ENCODE results near the gene DCHS2.

Gene DCHS2

GRCh38 chr4:154491341-154492271 is at the start of gene DCHS2:
DCHS2 (minus strand) TSS chr4:154491799; CDS start chr4:154491355, 444 bp downstream.
- no peak for TF ChIP-seq CTCF (conservative IDR thresholded peaks at IDR 0.05; ENCODE audit: low read depth)
- ChIA-PET POLR2A (ENCODE audit: low non-redundant PET) (no interaction called here), CTCF (interaction anchor here (1.5 kb wide), 1 partner anchor 15 kb away, joined by 6 read pairs; no protein-coding TSS in a partner anchor)
- DNase-seq (ENCODE audit: low spot score), result peak; percentile 36
- H3K27ac ChIP-seq, result no peak within 1 kb of the TSS

- no peak overlapping the region for H3K27ac ChIP-seq
- POLR2A ChIA-PET (ENCODE audit: low non-redundant PET), result no interaction called here
- no peak for DNase-seq (ENCODE audit: low spot score)
- no peak for TF ChIP-seq CTCF (conservative IDR thresholded peaks at IDR 0.05; ENCODE audit: low read depth)
- CTCF ChIA-PET, result no interaction called here
These were observed 42.7 kb upstream of the DCHS2 start for GRCh38 chr4:154534296-154534695.

GRCh38 chr4:154529728-154530519 is 38.3 kb upstream of the DCHS2 start:
- no peak overlapping the region for H3K27ac ChIP-seq
- ChIA-PET CTCF (no interaction called here), POLR2A (ENCODE audit: low non-redundant PET) (no interaction called here)
- peak; percentile 50 for DNase-seq (ENCODE audit: low spot score)
- no peak for TF ChIP-seq CTCF (conservative IDR thresholded peaks at IDR 0.05; ENCODE audit: low read depth)

GRCh38 chr4:154528869-154529268 is 37.3 kb upstream of the DCHS2 start:
- POLR2A ChIA-PET (ENCODE audit: low non-redundant PET), result no interaction called here
- H3K27ac ChIP-seq, result no peak overlapping the region
- TF ChIP-seq CTCF (conservative IDR thresholded peaks at IDR 0.05; ENCODE audit: low read depth), result no peak
- DNase-seq (ENCODE audit: low spot score), result no peak
- CTCF ChIA-PET, result no interaction called here

GRCh38 chr4:154527308-154527707 is 35.7 kb upstream of the DCHS2 start:
- no peak for TF ChIP-seq CTCF (conservative IDR thresholded peaks at IDR 0.05; ENCODE audit: low read depth)
- no peak overlapping the region for H3K27ac ChIP-seq
- DNase-seq (ENCODE audit: low spot score), result no peak
- ChIA-PET CTCF (no interaction called here), POLR2A (ENCODE audit: low non-redundant PET) (no interaction called here)

DNA sequence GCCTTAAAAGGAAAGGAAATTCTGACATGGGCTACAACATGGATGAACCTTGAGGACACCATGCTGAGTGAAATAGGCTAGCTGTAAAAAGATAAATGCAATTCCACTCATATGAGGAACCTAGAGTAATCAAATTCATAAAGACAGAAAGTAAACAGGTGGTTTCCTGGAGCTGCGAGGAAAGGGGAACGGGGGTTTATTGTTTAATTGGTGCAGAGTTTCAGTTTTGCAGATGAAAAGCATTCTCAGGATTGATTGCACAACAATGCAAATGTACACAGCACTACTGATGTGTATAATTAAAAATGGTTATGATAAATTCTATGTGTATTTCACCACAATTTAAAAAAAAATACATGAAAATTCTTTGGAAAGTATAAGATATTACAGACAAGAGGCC is 34.6 kb upstream of the DCHS2 start:
- H3K27ac ChIP-seq, result no peak overlapping the region
- TF ChIP-seq CTCF (conservative IDR thresholded peaks at IDR 0.05; ENCODE audit: low read depth), result no peak
- DNase-seq (ENCODE audit: low spot score), result no peak
- POLR2A ChIA-PET (ENCODE audit: low non-redundant PET), result no interaction called here
- CTCF ChIA-PET, result no interaction called here
